ENCODE data around the gene RAB8B.

- TF ChIP-seq HMG20B (CRISPR knock-in tag; conservative IDR thresholded peaks at IDR 0.05) (no peak), JDP2 (CRISPR knock-in tag; IDR thresholded peaks at IDR 0.05; ENCODE audit: borderline replicate concordance) (no peak), ZNF780A (CRISPR knock-in tag; IDR thresholded peaks at IDR 0.05) (no peak), BRF2 (CRISPR knock-in tag; IDR thresholded peaks at IDR 0.05) (no peak), MYNN (CRISPR knock-in tag; IDR thresholded peaks at IDR 0.05; ENCODE audit: low read depth) (no peak), SIN3A (IDR thresholded peaks at IDR 0.05; ENCODE audit: borderline replicate concordance, low read depth, low read length) (no peak), CBFB (CRISPR knock-in tag; IDR thresholded peaks at IDR 0.05) (no peak), ZNF431 (CRISPR knock-in tag; IDR thresholded peaks at IDR 0.05; ENCODE audit: borderline replicate concordance, low read depth) (no peak), CREB1 (IDR thresholded peaks at IDR 0.05) (no peak), CREB1 (CRISPR knock-in tag; IDR thresholded peaks at IDR 0.05) (no peak), ZBTB7A (CRISPR knock-in tag; IDR thresholded peaks at IDR 0.05) (no peak), ZNF121 (CRISPR knock-in tag; IDR thresholded peaks at IDR 0.05) (no peak), CTCF (CRISPR knock-in tag; IDR thresholded peaks at IDR 0.05) (no peak)
Measured at GRCh38 chr15:63211549-63211948, 22.1 kb downstream of the RAB8B start.

All from HepG2 (cell line).